CD4-positive, alpha-beta memory T cell (primary cell): ENCODE results near the gene ACRV1. TPM values are rescaled to one million over a fixed set of nuclear protein-coding genes. Genes with fewer than 3 reads are reported as not detected.

Experiments used
- CTCF ChIA-PET: fragments of 350-600 bp; sonication (Branson Sonifier 250); formaldehyde crosslinking; loops from one replicate; lab custom pipeline; 2021; ENCODE audit warnings: inconsistent platforms; ENCODE audit not compliant: partially characterized antibody; lab: Charles Lee
- POLR2A ChIA-PET: fragments of 350-600 bp; sonication (Branson Sonifier 250); formaldehyde crosslinking; loops from one replicate; lab custom pipeline; 2021; ENCODE audit not compliant: partially characterized antibody; lab: Charles Lee
- DNase-seq, 5 donors: peaks; one replicate each; pipeline versions ENCODE4 v3.0.0 to v3.0.0-alpha.2; 2020 to 2022; ENCODE audit warnings: mixed read lengths in 1 of 5
- H3K27ac ChIP-seq: one replicate; pipeline ENCODE4 v1.7.0; 2013; ENCODE audit warnings: low read depth, low read length
- H3K27me3 ChIP-seq: 2 replicates; pipeline ENCODE4 v1.7.0; 2013; ENCODE audit warnings: mild to moderate bottlenecking, low read length, moderate library complexity; ENCODE audit not compliant: insufficient read depth
- H3K36me3 ChIP-seq: 2 replicates; pipeline ENCODE4 v1.7.0; 2013; ENCODE audit warnings: mild to moderate bottlenecking, low read length, moderate library complexity; ENCODE audit not compliant: insufficient read depth
- H3K4me1 ChIP-seq: 2 replicates; pipeline ENCODE4 v1.7.0; 2013; ENCODE audit warnings: mild to moderate bottlenecking, low read length, moderate library complexity; ENCODE audit not compliant: insufficient read depth
- H3K4me3 ChIP-seq, 2 donors: one replicate each; pipeline ENCODE4 v1.7.0; 2013; ENCODE audit warnings: low read length in 2 of 2, mild to moderate bottlenecking in 1 of 2
- H3K9me3 ChIP-seq, 2 donors: one replicate each; pipeline ENCODE4 v1.7.0; 2013; ENCODE audit warnings: low read length in 2 of 2, control low read depth in 1 of 2; ENCODE audit not compliant: control insufficient read depth in 1 of 2
- H3K27ac Mint-ChIP-seq, 7 donors: one replicate each; pipeline ENCODE4 v1.8.0; 2020 to 2021; ENCODE audit warnings: mixed read lengths in 7 of 7, mild to moderate bottlenecking in 6 of 7, inconsistent platforms in 3 of 7, moderate library complexity in 3 of 7
- H3K27me3 Mint-ChIP-seq, 2 donors: one replicate each; pipeline ENCODE4 v1.8.0; 2020 to 2021; ENCODE audit warnings: mixed read lengths in 2 of 2
- H3K36me3 Mint-ChIP-seq, 2 donors: one replicate each; pipeline ENCODE4 v1.8.0; 2020 to 2021; ENCODE audit warnings: mixed read lengths in 2 of 2, inconsistent platforms in 1 of 2, mild to moderate bottlenecking in 1 of 2
- H3K4me1 Mint-ChIP-seq, 4 donors: one replicate each; pipeline ENCODE4 v1.8.0; 2020 to 2021; ENCODE audit warnings: mixed read lengths in 4 of 4, mild to moderate bottlenecking in 1 of 4
- H3K4me3 Mint-ChIP-seq, 8 donors: one replicate each; pipeline ENCODE4 v1.8.0; 2020 to 2021; ENCODE audit warnings: mixed read lengths in 8 of 8, mild to moderate bottlenecking in 7 of 8, moderate library complexity in 6 of 8, inconsistent platforms in 3 of 8
- H3K9me3 Mint-ChIP-seq, 8 donors: one replicate each; pipeline ENCODE4 v1.8.0; 2020 to 2021; ENCODE audit warnings: mixed read lengths in 8 of 8, mild to moderate bottlenecking in 5 of 8, inconsistent platforms in 3 of 8, moderate library complexity in 1 of 8
- intact Hi-C: fragments of 100-400 bp; cut with micrococcal nuclease; formaldehyde crosslinking; loops from one replicate; pipeline ENCODE4 v1.15.1; 2023
- polyA plus RNA-seq, 2 donors: library from polyadenylated mRNA; unstranded; fragments of 300-500 nt; fragmentation: Illumina TruSeq; gene quantifications; one replicate each; pipeline ENCODE4 v1.2.3, GENCODE V29; 2021
- total RNA-seq, 2 experiments: library from RNA; stranded (reverse); gene quantifications; one replicate each; pipeline ENCODE4 v1.2.3, GENCODE V29; 2021

The ACRV1 gene
- total and polyA plus RNA-seq, 4 experiments from 2014 or later: not detected

GRCh38 chr11:125626288-125626950, 54.2 kb downstream of the ACRV1 start:
- peak; percentile 33 to 49 (median 43) for DNase-seq
- POLR2A ChIA-PET: interaction anchor here (1.6 to 2.5 kb wide), 4 partner anchors 8 to 261 kb away, joined by 3 to 24 read pairs (median 12); partner anchors contain the start of genes EI24, HYLS1 and STT3A
- Mint-ChIP-seq H3K36me3 (peaks cover 6 to 16% of the 10 kb centered on the region in 2 donors), H3K27ac (peak overlapping the region; percentile 81 to 99 (median 91)), H3K4me1 (peaks cover 11 to 29% (median 16%) of the 10 kb centered on the region in 4 donors), H3K27me3 (no peaks in the 10 kb centered on the region), H3K4me3 (peak overlapping the region; percentile 93 to 100 (median 98)), H3K9me3 (peaks cover 0 to 5% (median 0%) of the 10 kb centered on the region in 8 donors)
- Histone ChIP-seq H3K27me3 (no peaks in the 10 kb centered on the region), H3K4me1 (peaks cover 19% of the 10 kb centered on the region), H3K9me3 (no peaks in the 10 kb centered on the region), H3K27ac (peak overlapping the region; percentile 95), H3K4me3 (peak overlapping the region; percentile 84 to 98), H3K36me3 (peaks cover 10% of the 10 kb centered on the region)
- intact Hi-C loops: loop anchor here (5.0 to 10.0 kb wide), 2 partner anchors 246 to 658 kb away; partner anchors contain the start of gene TIRAP
- CTCF ChIA-PET: interaction anchor here (1.2 to 3.8 kb wide), 4 partner anchors 22 to 261 kb away, joined by 3 to 20 read pairs (median 4); partner anchors contain the start of genes EI24 and HYLS1

DNA sequence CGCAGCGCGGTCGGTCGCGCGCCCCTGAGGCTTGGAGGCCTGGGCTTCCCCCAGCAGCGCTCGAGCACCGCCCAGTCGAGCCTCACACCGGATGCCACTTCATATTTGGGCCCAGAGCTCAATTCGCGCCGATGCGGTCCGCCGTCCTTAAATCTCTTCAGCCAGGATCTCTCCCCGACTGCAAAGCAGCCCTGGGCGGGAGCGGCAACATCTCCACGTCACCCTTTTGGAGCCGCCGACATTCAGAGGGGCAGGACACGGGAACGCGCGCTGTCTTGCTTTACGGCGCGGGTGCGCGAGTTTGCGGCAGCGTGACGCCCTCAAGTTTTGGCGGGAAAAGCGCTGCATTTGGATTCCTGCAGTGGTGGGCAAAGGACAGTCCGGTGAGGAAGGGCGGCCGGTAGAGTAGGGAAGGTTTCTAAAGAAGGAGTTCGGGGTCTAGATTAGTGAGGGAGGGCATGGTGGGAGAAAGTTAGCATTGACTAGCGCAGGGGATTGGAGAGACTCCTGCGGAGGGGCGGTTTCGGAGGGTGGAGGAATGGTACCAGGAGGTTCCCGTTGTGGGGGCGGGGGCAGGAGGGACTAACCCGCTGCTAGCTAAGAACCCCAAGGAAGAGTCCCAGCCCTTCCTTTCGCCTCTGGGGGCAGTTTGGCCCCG, 54.9 kb downstream of the ACRV1 start:
- Mint-ChIP-seq H3K27ac (peak overlapping the region; percentile 87 to 99 (median 99)), H3K27me3 (no peaks in the 10 kb centered on the region), H3K9me3 (peaks cover 0 to 4% (median 0%) of the 10 kb centered on the region in 8 donors), H3K36me3 (peaks cover 11 to 23% of the 10 kb centered on the region in 2 donors), H3K4me1 (peaks cover 11 to 29% (median 16%) of the 10 kb centered on the region in 4 donors), H3K4me3 (peak overlapping the region; percentile 93 to 100 (median 98))
- Histone ChIP-seq H3K9me3 (no peaks in the 10 kb centered on the region), H3K4me3 (peak overlapping the region; percentile 84 to 98), H3K36me3 (peaks cover 16% of the 10 kb centered on the region), H3K27ac (peak overlapping the region; percentile 95), H3K4me1 (peaks cover 19% of the 10 kb centered on the region), H3K27me3 (no peaks in the 10 kb centered on the region)
- intact Hi-C loops: loop anchor here (1.0 to 10.0 kb wide), 5 partner anchors 33 to 659 kb away; partner anchors contain the start of genes EI24, HYLS1, STT3A and TIRAP
- CTCF ChIA-PET: interaction anchor here (0.9 to 3.8 kb wide), 7 partner anchors 22 to 277 kb away, joined by 3 to 20 read pairs (median 3); partner anchors contain the start of genes EI24, PUS3 and STT3A
- DNase-seq: peak; percentile 81 to 88 (median 85)
- POLR2A ChIA-PET: interaction anchor here (0.6 to 3.4 kb wide), 13 partner anchors 8 to 672 kb away, joined by 3 to 76 read pairs (median 3); partner anchors contain the start of genes CCDC15, EI24, HYLS1 and PUS3

- Histone ChIP-seq H3K4me3 (peak overlapping the region; percentile 84 to 98), H3K9me3 (no peaks in the 10 kb centered on the region), H3K4me1 (peaks cover 19% of the 10 kb centered on the region), H3K27me3 (no peaks in the 10 kb centered on the region), H3K27ac (peak overlapping the region; percentile 95), H3K36me3 (peaks cover 22% of the 10 kb centered on the region)
- CTCF ChIA-PET: interaction anchor here (0.9 to 3.8 kb wide), 6 partner anchors 21 to 278 kb away, joined by 3 to 20 read pairs (median 3); partner anchors contain the start of genes EI24, PUS3 and STT3A
- peaks cover 17 to 27% of the 10 kb centered on the region in 2 donors for H3K36me3 Mint-ChIP-seq
- H3K9me3 Mint-ChIP-seq: peaks cover 0 to 4% (median 0%) of the 10 kb centered on the region in 8 donors
- peak overlapping the region; percentile 87 to 99 (median 99) for H3K27ac Mint-ChIP-seq
- peak overlapping the region; percentile 93 to 100 (median 98) for H3K4me3 Mint-ChIP-seq
- peaks cover 11 to 29% (median 16%) of the 10 kb centered on the region in 4 donors for H3K4me1 Mint-ChIP-seq
- DNase-seq: no peak
- POLR2A ChIA-PET: interaction anchor here (0.6 to 3.4 kb wide), 14 partner anchors 8 to 672 kb away, joined by 3 to 76 read pairs (median 3); partner anchors contain the start of genes CCDC15, EI24, HYLS1 and PUS3
- no peaks in the 10 kb centered on the region for H3K27me3 Mint-ChIP-seq
- intact Hi-C loops: loop anchor here (1.0 to 10.0 kb wide), 5 partner anchors 33 to 660 kb away; partner anchors contain the start of genes EI24, HYLS1, STT3A and TIRAP
Measured at GRCh38 chr11:125625225-125625629, 55.4 kb downstream of the ACRV1 start.

GRCh38 chr11:125624756-125625213, 55.9 kb downstream of the ACRV1 start, which contains the start of gene CHEK1:
Gene CHEK1, plus strand, starts transcription at chr11:125625163. Its CDS starts 1,606 bp downstream, at chr11:125626769.
- Mint-ChIP-seq H3K4me1 (peaks cover 11 to 29% (median 16%) of the 10 kb centered on the region in 4 donors), H3K27me3 (no peaks in the 10 kb centered on the region), H3K36me3 (peaks cover 18 to 32% of the 10 kb centered on the region in 2 donors), H3K27ac (peak within 1 kb of the TSS; percentile 87 to 99 (median 99)), H3K4me3 (peak within 1 kb of the TSS; percentile 93 to 100 (median 98)), H3K9me3 (peaks cover 0 to 4% (median 0%) of the 10 kb centered on the region in 8 donors)
- Histone ChIP-seq H3K27ac (peak within 1 kb of the TSS; percentile 95), H3K9me3 (no peaks in the 10 kb centered on the region), H3K27me3 (no peaks in the 10 kb centered on the region), H3K4me3 (peak within 1 kb of the TSS; percentile 84 to 98), H3K36me3 (peaks cover 26% of the 10 kb centered on the region), H3K4me1 (peaks cover 19% of the 10 kb centered on the region)
- peak in 1 of 5 donors; percentile 16 for DNase-seq
- intact Hi-C loops: loop anchor here (1.0 to 10.0 kb wide), 5 partner anchors 32 to 660 kb away; partner anchors contain the start of genes EI24, HYLS1, STT3A and TIRAP
- POLR2A ChIA-PET: interaction anchor here (0.8 to 3.4 kb wide), 12 partner anchors 8 to 671 kb away, joined by 3 to 76 read pairs (median 3); partner anchors contain the start of genes CCDC15, EI24, HYLS1 and PUS3
- CTCF ChIA-PET: interaction anchor here (0.9 to 3.8 kb wide), 6 partner anchors 21 to 278 kb away, joined by 3 to 20 read pairs (median 3); partner anchors contain the start of genes EI24, PUS3 and STT3A

GRCh38 chr11:125623064-125623463, 57.6 kb downstream of the ACRV1 start:
- Histone ChIP-seq H3K9me3 (no peaks in the 10 kb centered on the region), H3K4me3 (no peak overlapping the region), H3K36me3 (peaks cover 41% of the 10 kb centered on the region), H3K4me1 (peaks cover 19% of the 10 kb centered on the region), H3K27me3 (no peaks in the 10 kb centered on the region), H3K27ac (no peak overlapping the region)
- CTCF ChIA-PET: interaction anchor here (0.8 to 1.5 kb wide), 3 partner anchors 30 to 571 kb away, joined by 3 to 4 read pairs (median 3); partner anchors contain the start of gene STT3A
- Mint-ChIP-seq H3K27ac (peak overlapping the region in 6 of 7 donors; percentile 36 to 87 (median 77)), H3K4me1 (peaks cover 11 to 29% (median 16%) of the 10 kb centered on the region in 4 donors), H3K27me3 (no peaks in the 10 kb centered on the region), H3K9me3 (peaks cover 0 to 4% (median 0%) of the 10 kb centered on the region in 8 donors), H3K4me3 (no peak overlapping the region), H3K36me3 (peaks cover 22 to 48% of the 10 kb centered on the region in 2 donors)
- intact Hi-C loops: loop anchor here (10.0 kb wide), 1 partner anchor 662 kb away; the partner anchor contains the start of gene TIRAP
- DNase-seq: no peak
- POLR2A ChIA-PET: interaction anchor here (3.4 kb wide), 1 partner anchor 31 kb away, joined by 76 read pairs; the partner anchor contains the start of gene STT3A

DNA sequence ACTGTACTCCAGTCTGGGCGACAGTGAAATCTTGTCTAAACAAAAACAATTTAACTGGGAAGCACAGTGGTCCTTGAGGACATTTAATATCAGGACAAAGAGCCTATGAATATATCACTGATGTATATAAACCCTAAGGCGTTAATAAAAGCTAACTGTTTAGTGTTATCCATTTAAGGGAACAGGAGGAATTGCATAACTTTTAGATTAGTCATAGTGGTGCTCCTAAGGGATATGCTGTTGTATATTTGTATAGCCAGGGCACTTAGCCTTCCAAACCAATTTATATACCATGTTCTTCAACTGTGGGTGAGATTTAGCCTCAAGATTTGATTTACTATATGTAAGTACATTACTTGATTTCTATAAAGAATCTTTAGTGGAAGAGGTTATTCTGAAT, 58.7 kb downstream of the ACRV1 start:
- H3K27ac Mint-ChIP-seq: peak overlapping the region in 2 of 7 donors; percentile 14 to 27
- no peaks in the 10 kb centered on the region for H3K27me3 Mint-ChIP-seq
- no peak overlapping the region for H3K4me3 Mint-ChIP-seq
- H3K9me3 Mint-ChIP-seq: peaks cover 0 to 4% (median 0%) of the 10 kb centered on the region in 8 donors
- H3K27ac ChIP-seq: no peak overlapping the region
- peaks cover 49% of the 10 kb centered on the region for H3K36me3 ChIP-seq
- ChIA-PET POLR2A (interaction anchor here (0.6 to 0.9 kb wide), 3 partner anchors 11 to 39 kb away, joined by 3 to 4 read pairs (median 3); partner anchors contain the start of gene STT3A), CTCF (interaction anchor here (1.0 kb wide), 2 partner anchors 29 to 52 kb away, joined by 4 read pairs; partner anchors contain the start of genes EI24 and STT3A)
- no peaks in the 10 kb centered on the region for H3K9me3 ChIP-seq
- intact Hi-C loops: loop anchor here (10.0 kb wide), 1 partner anchor 663 kb away; the partner anchor contains the start of gene TIRAP
- peaks cover 7 to 22% (median 14%) of the 10 kb centered on the region in 4 donors for H3K4me1 Mint-ChIP-seq
- H3K36me3 Mint-ChIP-seq: peaks cover 25 to 56% of the 10 kb centered on the region in 2 donors
- no peaks in the 10 kb centered on the region for H3K27me3 ChIP-seq
- H3K4me3 ChIP-seq: no peak overlapping the region
- DNase-seq: no peak
- peaks cover 16% of the 10 kb centered on the region for H3K4me1 ChIP-seq
